Esophagus mucosa (tissue), 1 donor: ENCODE results near the gene PFKL. TPM values are rescaled to one million over a fixed set of nuclear protein-coding genes. Genes with fewer than 3 reads are reported as not detected.

ENCODE experiments used
- ATAC-seq: fragments of 200-7000 bp; cut with Tn5 transposase; one replicate; pipeline ENCODE4 v1.9.1; 2020
- total RNA-seq: library from RNA; stranded (reverse); gene quantifications from one replicate; pipeline ENCODE4 v1.2.4, GENCODE V29; 2023
- donor health status: DM: yes; HTN: yes; CAD: no.

PFKL gene
- total RNA-seq, 1 donor from 2014 or later = 104 TPM

- ATAC-seq = no peak
These were observed 14.7 kb downstream of the PFKL start for GRCh38 chr21:44314561-44314960.

GRCh38 chr21:44315691-44316203 lies 15.9 kb downstream of the PFKL start:
- ATAC-seq = peak; percentile 17

GRCh38 chr21:44316277-44316900 lies 16.5 kb downstream of the PFKL start:
- peak; percentile 3 for ATAC-seq

GRCh38 chr21:44317241-44317782 lies 17.5 kb downstream of the PFKL start:
- ATAC-seq = no peak

- ATAC-seq = no peak
These were observed 18.0 kb downstream of the PFKL start for GRCh38 chr21:44317871-44318270.

GRCh38 chr21:44318489-44319285 lies 18.8 kb downstream of the PFKL start:
- no peak for ATAC-seq

- ATAC-seq = no peak
These were observed 19.7 kb downstream of the PFKL start for GRCh38 chr21:44319407-44320065.

- ATAC-seq = no peak
These were observed 21.0 kb downstream of the PFKL start for GRCh38 chr21:44320847-44321246.

- no peak for ATAC-seq
These were observed 22.1 kb downstream of the PFKL start for GRCh38 chr21:44321846-44322450.

GRCh38 chr21:44322621-44323325 lies 22.9 kb downstream of the PFKL start:
- no peak for ATAC-seq

- no peak for ATAC-seq
These were observed 23.7 kb downstream of the PFKL start for GRCh38 chr21:44323591-44323990.

- ATAC-seq = no peak
These were observed 24.4 kb downstream of the PFKL start for GRCh38 chr21:44324106-44324853.

GRCh38 chr21:44324854-44325107 lies 24.9 kb downstream of the PFKL start:
- ATAC-seq = no peak

GRCh38 chr21:44325386-44326271 lies 25.8 kb downstream of the PFKL start:
- ATAC-seq = no peak

GRCh38 chr21:44326272-44326647 lies 26.4 kb downstream of the PFKL start:
- no peak for ATAC-seq

- ATAC-seq = no peak
These were observed 27.1 kb downstream of the PFKL start for GRCh38 chr21:44326716-44327602.

GRCh38 chr21:44327603-44327974 lies 27.7 kb downstream of the PFKL start:
- no peak for ATAC-seq

GRCh38 chr21:44328242-44328895 lies 28.5 kb downstream of the PFKL start:
- ATAC-seq = no peak
